IMR-90 (cell line): ENCODE results near the gene AUH. TPM values are rescaled to one million over a fixed set of nuclear protein-coding genes. Genes with fewer than 3 reads are reported as not detected.

Experiments
- ATAC-seq: fragments of 200-7000 bp; cut with Tn5 transposase; 2 replicates; pipeline ENCODE4 v1.9.1; 2020; ENCODE audit warnings: low read depth, mild to moderate bottlenecking, moderate library complexity
- BruUV-seq: library from RNA; stranded (reverse); fragments of 400-500 nt; replicated peaks from 2 replicates; lab custom pipeline; 2021; lab: Mats Ljungman, UMichigan
- CTCF ChIA-PET: fragments of 300-600 bp; formaldehyde crosslinking; extraction: SDS; loops from one replicate; lab custom pipeline; 2021; ENCODE audit warnings: antibody characterized with exemption; lab: Yijun Ruan, JAX
- POLR2A ChIA-PET: fragments of 300-600 bp; sonication (Branson Sonifier 250); formaldehyde crosslinking; loops from one replicate; lab custom pipeline; 2022; ENCODE audit warnings: antibody characterized with exemption; ENCODE audit not compliant: unreplicated experiment; lab: Charles Lee
- DNase-seq: peaks from one replicate; pipeline ENCODE4 v3.0.0; 2013
- H2AFZ ChIP-seq: replicated peaks from 2 replicates; pipeline ENCODE3; 2013; ENCODE audit warnings: low read length, mild to moderate bottlenecking; ENCODE audit not compliant: poor library complexity
- H2AK5ac ChIP-seq: 2 replicates; pipeline ENCODE4 v1.6.1; 2013; ENCODE audit warnings: low read depth, low read length, inconsistent platforms
- H2AK9ac ChIP-seq: replicated peaks from 2 replicates; pipeline ENCODE3; 2013; ENCODE audit warnings: mild to moderate bottlenecking, low read depth, low read length, moderate library complexity; ENCODE audit not compliant: poor library complexity
- H2BK120ac ChIP-seq: 2 replicates; pipeline ENCODE4 v1.6.1; 2013; ENCODE audit warnings: low read depth, low read length, inconsistent platforms
- H2BK15ac ChIP-seq: 3 replicates; pipeline ENCODE4 v1.6.1; 2013; ENCODE audit warnings: low read depth, low read length, inconsistent platforms
- H2BK20ac ChIP-seq: 2 replicates; pipeline ENCODE4 v1.6.1; 2013; ENCODE audit warnings: low read depth, mild to moderate bottlenecking, inconsistent platforms, low read length, moderate library complexity
- H2BK5ac ChIP-seq: 2 replicates; pipeline ENCODE4 v1.6.1; 2013; ENCODE audit warnings: mild to moderate bottlenecking, low read depth, low read length, inconsistent platforms; ENCODE audit not compliant: poor library complexity, severe bottlenecking
- H3K14ac ChIP-seq: replicated peaks from 2 replicates; pipeline ENCODE4 v1.6.1; 2013; ENCODE audit warnings: low read depth, low read length, inconsistent platforms
- H3K18ac ChIP-seq: 2 replicates; pipeline ENCODE4 v1.6.1; 2013; ENCODE audit warnings: low read depth, low read length, control low read depth
- H3K23ac ChIP-seq: 2 replicates; pipeline ENCODE4 v1.6.1; 2013; ENCODE audit warnings: low read depth, low read length, inconsistent platforms
- H3K27ac ChIP-seq: 2 replicates; pipeline ENCODE4 v1.5.1; 2013; ENCODE audit warnings: mild to moderate bottlenecking, control low read depth, low read length; ENCODE audit not compliant: insufficient read depth
- H3K27me3 ChIP-seq: 2 replicates; pipeline ENCODE4 v1.6.1; 2013; ENCODE audit warnings: low read length; ENCODE audit not compliant: control insufficient read depth, insufficient read depth
- H3K36me3 ChIP-seq: 2 replicates; pipeline ENCODE4 v1.6.1; 2013; ENCODE audit warnings: low read length, mixed read lengths; ENCODE audit not compliant: control insufficient read depth, insufficient read depth
- H3K4ac ChIP-seq: 2 replicates; pipeline ENCODE4 v1.6.1; 2013; ENCODE audit warnings: low read depth, low read length, inconsistent platforms
- H3K4me1 ChIP-seq: 2 replicates; pipeline ENCODE4 v1.6.1; 2013; ENCODE audit warnings: low read length, mixed read lengths; ENCODE audit not compliant: control insufficient read depth, insufficient read depth
- H3K4me2 ChIP-seq: 2 replicates; pipeline ENCODE4 v1.6.1; 2013; ENCODE audit warnings: low read depth, mild to moderate bottlenecking, control low read depth, low read length, moderate library complexity
- H3K4me3 ChIP-seq: 2 replicates; pipeline ENCODE4 v1.5.1; 2013; ENCODE audit warnings: low read depth, mild to moderate bottlenecking, control low read depth, low read length, moderate library complexity; ENCODE audit not compliant: insufficient read depth
- H3K56ac ChIP-seq: 2 replicates; pipeline ENCODE4 v1.6.1; 2013; ENCODE audit warnings: low read length, inconsistent platforms; ENCODE audit not compliant: insufficient read depth; ENCODE audit errors: extremely low read depth
- H3K79me1 ChIP-seq, 2 experiments: 2 replicates each; pipeline ENCODE4 v1.6.1; 2013; ENCODE audit warnings: low read length in 2 of 2, inconsistent platforms in 1 of 2, low read depth in 1 of 2
- H3K9ac ChIP-seq: 2 replicates; pipeline ENCODE4 v1.6.1; 2013; ENCODE audit warnings: low read depth, low read length, control low read depth
- H3K9me1 ChIP-seq: 2 replicates; pipeline ENCODE4 v1.6.1; 2013; ENCODE audit warnings: low read length, inconsistent platforms; ENCODE audit not compliant: insufficient read depth
- H3K9me3 ChIP-seq: 2 replicates; pipeline ENCODE4 v1.6.1; 2013; ENCODE audit warnings: low read length; ENCODE audit not compliant: control insufficient read depth, insufficient read depth
- H4K20me1 ChIP-seq: 2 replicates; pipeline ENCODE4 v1.6.1; 2013; ENCODE audit warnings: low read length, inconsistent platforms; ENCODE audit not compliant: insufficient read depth
- H4K5ac ChIP-seq: 2 replicates; pipeline ENCODE4 v1.6.1; 2013; ENCODE audit warnings: mild to moderate bottlenecking, low read depth, low read length, control low read depth
- H4K8ac ChIP-seq, 2 experiments: 2 replicates each; pipeline ENCODE4 v1.6.1; 2013; ENCODE audit warnings: low read depth in 2 of 2, low read length in 2 of 2, control low read depth in 1 of 2, inconsistent platforms in 1 of 2
- H4K91ac ChIP-seq: 2 replicates; pipeline ENCODE4 v1.6.1; 2013; ENCODE audit warnings: low read depth, low read length, inconsistent platforms; ENCODE audit not compliant: insufficient read depth
- BHLHE40 ChIP-seq: fragments of 150-350 bp; IDR thresholded peaks from 2 replicates; pipeline ENCODE4 v1.6.1; 2016; ENCODE audit warnings: mild to moderate bottlenecking, low read depth, low read length
- CEBPB ChIP-seq: IDR thresholded peaks from 2 replicates; pipeline ENCODE4 v1.6.1; 2012; ENCODE audit warnings: low read depth, low read length, improper control_type of control experiment
- CHD1 ChIP-seq: IDR thresholded peaks from 2 replicates; pipeline ENCODE4 v1.6.1; 2012; ENCODE audit warnings: low read depth, low read length, improper control_type of control experiment
- ELK1 ChIP-seq: fragments of 150-350 bp; IDR thresholded peaks from 2 replicates; pipeline ENCODE4 v1.6.1; 2016; ENCODE audit warnings: low read depth, mild to moderate bottlenecking, low read length, moderate library complexity, borderline replicate concordance
- FOS ChIP-seq: fragments of 150-350 bp; IDR thresholded peaks from 2 replicates; pipeline ENCODE4 v1.6.1; 2016; ENCODE audit warnings: low read depth, low read length
- MAFK ChIP-seq: IDR thresholded peaks from 2 replicates; pipeline ENCODE4 v1.6.1; 2012; ENCODE audit warnings: low read depth, low read length, improper control_type of control experiment
- POLR2A ChIP-seq: IDR thresholded peaks from 2 replicates; pipeline ENCODE4 v1.6.1; 2012; ENCODE audit warnings: mild to moderate bottlenecking, low read depth, low read length
- SMC3 ChIP-seq: fragments of 150-350 bp; IDR thresholded peaks from 2 replicates; pipeline ENCODE4 v1.6.1; 2016; ENCODE audit warnings: low read depth, mild to moderate bottlenecking, antibody characterized with exemption, low read length, moderate library complexity
- WGBS, 2 experiments: methylation state at CpG; one replicate each; pipeline versions ENCODE4 v1.1.5 to v1.1.7; 2013; ENCODE audit warnings: missing lambda C conversion rate in 2 of 2; ENCODE audit not compliant: insufficient read length in 1 of 2; ENCODE audit errors: extremely low coverage in 2 of 2; 5-methylcytosine and 5-hydroxymethylcytosine counted together
- dilution Hi-C: fragments of 300-500 bp; cut with HindIII; formaldehyde crosslinking; loops from one replicate; pipeline ENCODE4 v1.14.3; 2018; ENCODE audit warnings: low sequenced_read_pairs; ENCODE audit not compliant: unreplicated experiment
- in situ Hi-C: fragments of 300-500 bp; cut with MboI; formaldehyde crosslinking; loops from 3 replicates; pipeline ENCODE4 v1.14.3; 2019; ENCODE audit warnings: low sequenced_read_pairs, inconsistent platforms, mixed read lengths
- intact Hi-C: fragments of 100-400 bp; cut with micrococcal nuclease; formaldehyde crosslinking; loops from 2 replicates; pipeline ENCODE4 v1.10.0; 2022
- polyA plus RNA-seq, 3 experiments: library from polyadenylated mRNA; depleted of rRNA; stranded (reverse); fragments of >200 nt; gene quantifications; 2 replicates each; pipeline ENCODE4 v1.2.3, GENCODE V29; 2012; ENCODE audit warnings: low replicate concordance in 1 of 3
- total RNA-seq: library from RNA; depleted of rRNA; stranded (reverse); fragments of >200 nt; gene quantifications from 2 replicates; pipeline ENCODE4 v1.2.3, GENCODE V29; 2012
- TF ChIP-seq, protein P1 (sequence below): fragments of 150-350 bp; IDR thresholded peaks from 2 replicates; pipeline ENCODE4 v1.6.1; 2017; ENCODE audit warnings: mild to moderate bottlenecking, antibody characterized with exemption, low read length, low read depth
- TF ChIP-seq, protein P2 (sequence below): conservative IDR thresholded peaks from 2 replicates; pipeline ENCODE4 v1.5.1; 2012; ENCODE audit warnings: mild to moderate bottlenecking, low read depth, low read length, improper control_type of control experiment

The AUH gene
- total and polyA plus RNA-seq, 2 of the 4 experiments (the other 2 are of a cell fraction) = 5.9 to 8.1 TPM

GRCh38 chr9:91243029-91243428 is 118.7 kb downstream of the AUH start:
- no peak overlapping the region for H3K56ac ChIP-seq
- H2AK9ac ChIP-seq = no peak overlapping the region
- no peaks in the 10 kb centered on the region for H3K27me3 ChIP-seq
- in situ Hi-C loops (no loop called here), dilution Hi-C loops (no loop called here), intact Hi-C loops (no loop called here)
- no peak overlapping the region for H4K8ac ChIP-seq
- no peak overlapping the region for H2BK15ac ChIP-seq
- H4K5ac ChIP-seq = no peak overlapping the region
- peaks cover 0 to 19% of the 10 kb centered on the region in 2 experiments; a peak in 1 of 4 replicates for H3K79me1 ChIP-seq
- H3K4me1 ChIP-seq = peaks cover 18% of the 10 kb centered on the region
- TF ChIP-seq BHLHE40 (no peak), POLR2A (no peak), ELK1 (no peak), FOS (no peak), MAFK (no peak), CEBPB (no peak), SMC3 (no peak), CHD1 (no peak)
- TF ChIP-seq, protein P1, sequence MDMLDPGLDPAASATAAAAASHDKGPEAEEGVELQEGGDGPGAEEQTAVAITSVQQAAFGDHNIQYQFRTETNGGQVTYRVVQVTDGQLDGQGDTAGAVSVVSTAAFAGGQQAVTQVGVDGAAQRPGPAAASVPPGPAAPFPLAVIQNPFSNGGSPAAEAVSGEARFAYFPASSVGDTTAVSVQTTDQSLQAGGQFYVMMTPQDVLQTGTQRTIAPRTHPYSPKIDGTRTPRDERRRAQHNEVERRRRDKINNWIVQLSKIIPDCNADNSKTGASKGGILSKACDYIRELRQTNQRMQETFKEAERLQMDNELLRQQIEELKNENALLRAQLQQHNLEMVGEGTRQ = no peak
- TF ChIP-seq, protein P2, sequence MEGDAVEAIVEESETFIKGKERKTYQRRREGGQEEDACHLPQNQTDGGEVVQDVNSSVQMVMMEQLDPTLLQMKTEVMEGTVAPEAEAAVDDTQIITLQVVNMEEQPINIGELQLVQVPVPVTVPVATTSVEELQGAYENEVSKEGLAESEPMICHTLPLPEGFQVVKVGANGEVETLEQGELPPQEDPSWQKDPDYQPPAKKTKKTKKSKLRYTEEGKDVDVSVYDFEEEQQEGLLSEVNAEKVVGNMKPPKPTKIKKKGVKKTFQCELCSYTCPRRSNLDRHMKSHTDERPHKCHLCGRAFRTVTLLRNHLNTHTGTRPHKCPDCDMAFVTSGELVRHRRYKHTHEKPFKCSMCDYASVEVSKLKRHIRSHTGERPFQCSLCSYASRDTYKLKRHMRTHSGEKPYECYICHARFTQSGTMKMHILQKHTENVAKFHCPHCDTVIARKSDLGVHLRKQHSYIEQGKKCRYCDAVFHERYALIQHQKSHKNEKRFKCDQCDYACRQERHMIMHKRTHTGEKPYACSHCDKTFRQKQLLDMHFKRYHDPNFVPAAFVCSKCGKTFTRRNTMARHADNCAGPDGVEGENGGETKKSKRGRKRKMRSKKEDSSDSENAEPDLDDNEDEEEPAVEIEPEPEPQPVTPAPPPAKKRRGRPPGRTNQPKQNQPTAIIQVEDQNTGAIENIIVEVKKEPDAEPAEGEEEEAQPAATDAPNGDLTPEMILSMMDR = no peak
- no peaks in the 10 kb centered on the region for H4K20me1 ChIP-seq
- no peak overlapping the region for H4K91ac ChIP-seq
- H3K14ac ChIP-seq = no peak overlapping the region
- no TSS peak for BruUV-seq
- H3K36me3 ChIP-seq = no peaks in the 10 kb centered on the region
- H2AFZ ChIP-seq = no peak overlapping the region
- no peak overlapping the region for H2BK20ac ChIP-seq
- no peak overlapping the region for H2BK5ac ChIP-seq
- H3K9ac ChIP-seq = no peak overlapping the region
- H3K18ac ChIP-seq = no peak overlapping the region
- CTCF ChIA-PET = no interaction called here
- H3K9me1 ChIP-seq = peaks cover 21% of the 10 kb centered on the region
- no peaks in the 10 kb centered on the region for H3K9me3 ChIP-seq
- POLR2A ChIA-PET = no interaction called here
- no peak overlapping the region for H3K23ac ChIP-seq
- no CpG with 5 or more reads among the region's 2 CpGs for WGBS, 2 experiments
- H3K4me3 ChIP-seq = no peak overlapping the region
- DNase-seq = no peak
- no peak overlapping the region for H2BK120ac ChIP-seq
- H3K27ac ChIP-seq = no peak overlapping the region
- H3K4me2 ChIP-seq = no peak overlapping the region
- ATAC-seq = no peak
- H2AK5ac ChIP-seq = no peak overlapping the region
- no peak overlapping the region for H3K4ac ChIP-seq
